Rectal smooth muscle tissue (tissue), 1 donor: ENCODE measurements around the gene CDKAL1.
"Not testable (repeated sequence)": the region's sequence is repeated elsewhere in the genome, so short reads cannot be mapped to it uniquely, and the experiment has no call there.

Experiments
- H3K27ac ChIP-seq: one replicate; pipeline ENCODE4 v1.7.0; 2013; ENCODE audit warnings: low read depth, low read length, inconsistent platforms
- H3K27me3 ChIP-seq: one replicate; pipeline ENCODE4 v1.7.0; 2013; ENCODE audit warnings: low read length; ENCODE audit not compliant: control insufficient read depth, insufficient read depth
- H3K36me3 ChIP-seq: one replicate; pipeline ENCODE4 v1.7.0; 2013; ENCODE audit warnings: low read length; ENCODE audit not compliant: control insufficient read depth, insufficient read depth
- H3K4me1 ChIP-seq: one replicate; pipeline ENCODE4 v1.7.0; 2013; ENCODE audit warnings: low read length; ENCODE audit not compliant: control insufficient read depth, insufficient read depth
- H3K4me3 ChIP-seq: one replicate; pipeline ENCODE4 v1.7.0; 2013; ENCODE audit warnings: low read length
- H3K9ac ChIP-seq: one replicate; pipeline ENCODE4 v1.7.0; 2013; ENCODE audit warnings: low read length

The CDKAL1 gene

GRCh38 chr6:20907486-20908071, 373.3 kb downstream of the CDKAL1 start:
- Histone ChIP-seq H3K27me3 (no peaks in the 10 kb centered on the region), H3K4me3 (no peak overlapping the region), H3K36me3 (no peaks in the 10 kb centered on the region), H3K27ac (no peak overlapping the region), H3K4me1 (no peaks in the 10 kb centered on the region), H3K9ac (no peak overlapping the region)

GRCh38 chr6:20909621-20910020, 375.4 kb downstream of the CDKAL1 start:
- no peak overlapping the region for H3K9ac ChIP-seq
- no peak overlapping the region for H3K27ac ChIP-seq
- no peaks in the 10 kb centered on the region for H3K4me1 ChIP-seq
- H3K36me3 ChIP-seq: no peaks in the 10 kb centered on the region
- H3K4me3 ChIP-seq: no peak overlapping the region
- no peaks in the 10 kb centered on the region for H3K27me3 ChIP-seq

GRCh38 chr6:20911712-20912111, 377.5 kb downstream of the CDKAL1 start:
- H3K4me1 ChIP-seq: no peaks in the 10 kb centered on the region
- H3K36me3 ChIP-seq: no peaks in the 10 kb centered on the region
- H3K27me3 ChIP-seq: no peaks in the 10 kb centered on the region
- H3K27ac ChIP-seq: no peak overlapping the region
- no peak overlapping the region for H3K9ac ChIP-seq
- no peak overlapping the region for H3K4me3 ChIP-seq

GRCh38 chr6:20915156-20915555, 380.9 kb downstream of the CDKAL1 start:
- Histone ChIP-seq H3K4me3 (no peak overlapping the region), H3K36me3 (no peaks in the 10 kb centered on the region), H3K4me1 (no peaks in the 10 kb centered on the region), H3K27me3 (no peaks in the 10 kb centered on the region), H3K27ac (no peak overlapping the region), H3K9ac (no peak overlapping the region)

- Histone ChIP-seq H3K27me3 (no peaks in the 10 kb centered on the region), H3K36me3 (no peaks in the 10 kb centered on the region), H3K27ac (no peak overlapping the region), H3K4me1 (no peaks in the 10 kb centered on the region), H3K4me3 (no peak overlapping the region), H3K9ac (no peak overlapping the region)
These were observed 381.4 kb downstream of the CDKAL1 start for GRCh38 chr6:20915626-20916025.

GRCh38 chr6:20916086-20916485, 381.8 kb downstream of the CDKAL1 start:
- Histone ChIP-seq H3K27me3 (no peaks in the 10 kb centered on the region), H3K36me3 (no peaks in the 10 kb centered on the region)

GRCh38 chr6:20918868-20919267, 384.6 kb downstream of the CDKAL1 start:
- Histone ChIP-seq H3K9ac (no peak overlapping the region), H3K27me3 (no peaks in the 10 kb centered on the region), H3K27ac (no peak overlapping the region), H3K4me1 (no peaks in the 10 kb centered on the region), H3K36me3 (no peaks in the 10 kb centered on the region), H3K4me3 (no peak overlapping the region)

More at GRCh38 chr6:20916086-20916485, 381.8 kb downstream of the CDKAL1 start:
- no peaks in the 10 kb centered on the region for H3K4me1 ChIP-seq
- no peak overlapping the region for H3K27ac ChIP-seq
- H3K4me3 ChIP-seq: no peak overlapping the region
- H3K9ac ChIP-seq: no peak overlapping the region

GRCh38 chr6:20919677-20920385, 385.6 kb downstream of the CDKAL1 start:
- no peaks in the 10 kb centered on the region for H3K4me1 ChIP-seq
- no peak overlapping the region for H3K27ac ChIP-seq
- no peak overlapping the region for H3K4me3 ChIP-seq
- no peak overlapping the region for H3K9ac ChIP-seq
- H3K36me3 ChIP-seq: no peaks in the 10 kb centered on the region
- no peaks in the 10 kb centered on the region for H3K27me3 ChIP-seq

- H3K27ac ChIP-seq: no peak overlapping the region
- H3K4me1 ChIP-seq: no peaks in the 10 kb centered on the region
- no peaks in the 10 kb centered on the region for H3K36me3 ChIP-seq
- no peaks in the 10 kb centered on the region for H3K27me3 ChIP-seq
- H3K4me3 ChIP-seq: no peak overlapping the region
- H3K9ac ChIP-seq: no peak overlapping the region
These were observed 387.3 kb downstream of the CDKAL1 start for GRCh38 chr6:20921578-20921977.

- H3K36me3 ChIP-seq: no peaks in the 10 kb centered on the region
- H3K27ac ChIP-seq: no peak overlapping the region
- no peak overlapping the region for H3K4me3 ChIP-seq
- H3K4me1 ChIP-seq: no peaks in the 10 kb centered on the region
- H3K27me3 ChIP-seq: no peaks in the 10 kb centered on the region
- H3K9ac ChIP-seq: no peak overlapping the region
These were observed 388.5 kb downstream of the CDKAL1 start for GRCh38 chr6:20922743-20923142.

GRCh38 chr6:20924094-20924493, 389.8 kb downstream of the CDKAL1 start:
- H3K4me3 ChIP-seq, H3K27ac ChIP-seq, H3K4me1 ChIP-seq: not testable (repeated sequence)

GRCh38 chr6:20924911-20925543, 390.8 kb downstream of the CDKAL1 start:
- no peak overlapping the region for H3K4me3 ChIP-seq
- H3K9ac ChIP-seq: no peak overlapping the region
- H3K4me1 ChIP-seq: no peaks in the 10 kb centered on the region
- no peaks in the 10 kb centered on the region for H3K36me3 ChIP-seq
- no peaks in the 10 kb centered on the region for H3K27me3 ChIP-seq
- no peak overlapping the region for H3K27ac ChIP-seq

More at GRCh38 chr6:20924094-20924493, 389.8 kb downstream of the CDKAL1 start:
- not testable (repeated sequence) for H3K36me3 ChIP-seq, H3K27me3 ChIP-seq, H3K9ac ChIP-seq
